ENCODE results near the gene AKR1C2.
"Not testable (repeated sequence)": the region's sequence is repeated elsewhere in the genome, so short reads cannot be mapped to it uniquely, and the experiment has no call there.

The AKR1C2 gene

DNA sequence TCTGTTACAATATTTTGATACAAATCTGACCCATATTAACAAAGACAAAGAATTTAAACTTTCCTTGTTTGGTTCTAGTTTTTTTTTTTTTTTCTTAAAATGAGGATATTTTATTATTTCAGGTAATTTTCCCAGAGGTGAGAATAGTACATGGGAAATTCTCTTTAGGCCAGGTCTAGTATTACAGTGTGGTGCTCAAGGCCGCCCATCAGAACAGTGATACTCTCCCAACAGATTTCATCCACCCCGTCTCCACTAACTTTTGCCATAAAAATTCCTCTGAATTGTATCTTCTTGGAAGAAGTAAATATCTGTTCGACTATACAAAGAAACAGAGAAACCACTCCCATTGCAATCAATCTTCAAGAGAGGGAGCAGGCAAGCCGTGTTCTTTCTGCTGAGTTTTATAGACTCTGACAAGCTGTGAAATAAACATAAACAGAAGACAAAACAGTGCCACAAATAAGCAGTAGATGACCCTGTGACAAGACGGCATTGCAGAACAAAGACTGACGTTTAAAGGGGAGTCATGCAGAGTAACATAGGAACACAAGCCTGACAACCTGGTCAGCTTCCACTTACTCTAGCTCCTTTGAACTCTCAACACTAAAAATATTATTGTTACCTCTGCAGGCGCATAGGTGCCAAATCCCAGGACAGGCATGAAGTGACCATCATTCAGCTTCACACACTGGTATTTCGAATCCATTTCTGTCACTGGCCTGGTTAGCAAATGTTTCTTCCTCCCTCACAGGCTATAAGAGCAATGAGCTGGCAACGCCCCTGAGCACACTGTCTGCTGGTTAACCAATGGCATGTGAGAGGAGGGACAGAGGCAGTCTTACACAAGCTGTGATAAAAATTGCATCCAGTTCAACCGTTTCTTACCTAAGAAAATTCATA, at the start of gene AKR1C2:
Gene AKR1C2 (minus strand): TSS at position 731 of the 903 bp plus-strand sequence. CDS start 22 bp downstream, at position 709.
- H3K27ac ChIP-seq (ENCODE audit: low read depth, low read length); H3K4me2 ChIP-seq (ENCODE audit: low read length); H3K4me3 ChIP-seq (ENCODE audit: low read length): not testable (repeated sequence)

DNA sequence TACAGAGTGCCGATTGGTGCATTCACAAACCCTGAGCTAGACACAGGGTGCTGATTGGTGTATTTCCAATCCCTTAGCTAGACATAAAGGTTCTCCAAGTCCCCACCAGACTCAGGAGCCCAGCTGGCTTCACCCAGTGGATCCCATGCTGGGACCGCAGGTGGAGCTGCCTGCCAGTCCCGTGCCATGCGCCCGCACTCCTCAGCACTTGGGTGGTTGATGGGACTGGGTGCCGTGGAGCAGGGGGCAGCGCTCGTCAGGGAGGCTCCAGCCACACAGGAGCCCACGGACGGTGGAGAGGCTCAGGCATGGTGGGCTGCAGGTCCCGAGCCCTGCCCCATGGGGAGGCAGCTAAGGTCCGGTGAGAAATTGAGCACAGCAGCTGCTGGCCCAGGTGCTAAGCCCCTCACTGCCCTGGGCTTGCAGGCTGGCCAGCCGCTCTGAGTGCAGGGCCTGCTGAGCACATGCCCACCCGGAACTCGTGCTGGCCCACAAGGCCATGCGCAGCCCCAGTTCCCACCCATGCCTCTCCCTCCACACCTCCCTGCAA, 49.4 kb upstream of the AKR1C2 start:
- H3K4me1 ChIP-seq (ENCODE audit: control insufficient read depth, low read length); H3K79me2 ChIP-seq (ENCODE audit: control insufficient read depth, low read length); H3K27ac ChIP-seq (ENCODE audit: low read depth, low read length); H3K4me2 ChIP-seq (ENCODE audit: low read length); H3F3A ChIP-seq (ENCODE audit: control insufficient read depth, insufficient read depth); H3K27me3 ChIP-seq (ENCODE audit: control insufficient read depth, low read length); H3K9me2 ChIP-seq (replicated peaks; ENCODE audit: control insufficient read depth, low read length); H3K36me3 ChIP-seq (ENCODE audit: control insufficient read depth, low read length); H3K9me3 ChIP-seq (ENCODE audit: control insufficient read depth, insufficient read depth, low read length); H3K4me3 ChIP-seq (ENCODE audit: low read length); H4K20me1 ChIP-seq (ENCODE audit: control insufficient read depth, insufficient read depth, low read depth, low read length): not testable (repeated sequence)

More for the DNA sequence above, at the start of gene AKR1C2:
- H4K20me1 ChIP-seq (ENCODE audit: control insufficient read depth, insufficient read depth, low read depth, low read length); H3K4me1 ChIP-seq (ENCODE audit: control insufficient read depth, low read length); H3F3A ChIP-seq (ENCODE audit: control insufficient read depth, insufficient read depth); H3K27me3 ChIP-seq (ENCODE audit: control insufficient read depth, low read length); H3K36me3 ChIP-seq (ENCODE audit: control insufficient read depth, low read length); H3K9me3 ChIP-seq (ENCODE audit: control insufficient read depth, insufficient read depth, low read length); H3K9me2 ChIP-seq (replicated peaks; ENCODE audit: control insufficient read depth, low read length); H3K79me2 ChIP-seq (ENCODE audit: control insufficient read depth, low read length): not testable (repeated sequence)

DNA sequence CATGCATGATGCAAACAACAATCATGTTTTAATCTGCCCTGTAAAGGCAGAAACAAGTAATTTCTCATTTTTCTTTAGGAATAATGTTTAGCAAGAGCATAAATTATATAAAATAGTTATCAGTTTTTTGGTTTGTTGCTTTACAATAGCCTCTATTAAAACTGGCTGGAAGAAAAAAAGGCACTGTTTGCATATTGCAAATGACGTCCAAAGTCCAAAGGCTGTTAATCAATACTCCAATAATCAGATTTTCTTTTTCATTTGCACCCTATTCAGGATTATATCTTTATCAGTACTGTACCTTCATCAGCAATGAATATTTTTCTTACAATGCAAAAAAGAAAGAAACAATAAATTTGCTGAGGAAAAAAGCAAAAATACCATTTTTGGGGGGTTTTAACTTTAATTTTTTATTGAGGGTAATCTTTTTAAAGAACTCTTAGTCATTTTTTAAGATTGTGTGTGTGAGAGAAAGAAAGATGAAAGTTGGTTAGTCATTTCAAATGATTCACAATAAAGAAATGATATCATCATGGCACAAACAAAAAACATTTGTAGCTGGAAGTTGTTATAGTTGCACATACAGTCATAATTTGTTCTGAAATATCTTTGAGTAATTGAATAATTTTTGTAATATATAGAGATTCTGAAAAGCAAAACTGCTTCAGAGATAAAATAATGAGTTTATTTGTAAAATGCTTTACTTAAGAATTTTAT, 44.4 kb upstream of the AKR1C2 start:
- no peaks in the 10 kb centered on the region for H3F3A ChIP-seq (ENCODE audit: control insufficient read depth, insufficient read depth)
- no peaks in the 10 kb centered on the region for H4K20me1 ChIP-seq (ENCODE audit: control insufficient read depth, insufficient read depth, low read depth, low read length)
- H3K4me1 ChIP-seq (ENCODE audit: control insufficient read depth, low read length): no peaks in the 10 kb centered on the region
- H3K4me3 ChIP-seq (ENCODE audit: low read length): no peak overlapping the region
- no peaks in the 10 kb centered on the region for H3K9me3 ChIP-seq (ENCODE audit: control insufficient read depth, insufficient read depth, low read length)
- no peak overlapping the region for H3K4me2 ChIP-seq (ENCODE audit: low read length)
- H3K36me3 ChIP-seq (ENCODE audit: control insufficient read depth, low read length): no peaks in the 10 kb centered on the region
- H3K27me3 ChIP-seq (ENCODE audit: control insufficient read depth, low read length): no peaks in the 10 kb centered on the region
- no peak for TF ChIP-seq EZH2phosphoT487 (IDR thresholded peaks at IDR 0.05; ENCODE audit: borderline replicate concordance, low read length)
- TF ChIP-seq, protein P1, sequence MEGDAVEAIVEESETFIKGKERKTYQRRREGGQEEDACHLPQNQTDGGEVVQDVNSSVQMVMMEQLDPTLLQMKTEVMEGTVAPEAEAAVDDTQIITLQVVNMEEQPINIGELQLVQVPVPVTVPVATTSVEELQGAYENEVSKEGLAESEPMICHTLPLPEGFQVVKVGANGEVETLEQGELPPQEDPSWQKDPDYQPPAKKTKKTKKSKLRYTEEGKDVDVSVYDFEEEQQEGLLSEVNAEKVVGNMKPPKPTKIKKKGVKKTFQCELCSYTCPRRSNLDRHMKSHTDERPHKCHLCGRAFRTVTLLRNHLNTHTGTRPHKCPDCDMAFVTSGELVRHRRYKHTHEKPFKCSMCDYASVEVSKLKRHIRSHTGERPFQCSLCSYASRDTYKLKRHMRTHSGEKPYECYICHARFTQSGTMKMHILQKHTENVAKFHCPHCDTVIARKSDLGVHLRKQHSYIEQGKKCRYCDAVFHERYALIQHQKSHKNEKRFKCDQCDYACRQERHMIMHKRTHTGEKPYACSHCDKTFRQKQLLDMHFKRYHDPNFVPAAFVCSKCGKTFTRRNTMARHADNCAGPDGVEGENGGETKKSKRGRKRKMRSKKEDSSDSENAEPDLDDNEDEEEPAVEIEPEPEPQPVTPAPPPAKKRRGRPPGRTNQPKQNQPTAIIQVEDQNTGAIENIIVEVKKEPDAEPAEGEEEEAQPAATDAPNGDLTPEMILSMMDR (IDR thresholded peaks at IDR 0.05; ENCODE audit: low read depth, low read length, poor library complexity, severe bottlenecking): no peak
- no peaks in the 10 kb centered on the region for H3K79me2 ChIP-seq (ENCODE audit: control insufficient read depth, low read length)
- H3K27ac ChIP-seq (ENCODE audit: low read depth, low read length): no peak overlapping the region
- H3K9me2 ChIP-seq (replicated peaks; ENCODE audit: control insufficient read depth, low read length): no peaks in the 10 kb centered on the region

DNA sequence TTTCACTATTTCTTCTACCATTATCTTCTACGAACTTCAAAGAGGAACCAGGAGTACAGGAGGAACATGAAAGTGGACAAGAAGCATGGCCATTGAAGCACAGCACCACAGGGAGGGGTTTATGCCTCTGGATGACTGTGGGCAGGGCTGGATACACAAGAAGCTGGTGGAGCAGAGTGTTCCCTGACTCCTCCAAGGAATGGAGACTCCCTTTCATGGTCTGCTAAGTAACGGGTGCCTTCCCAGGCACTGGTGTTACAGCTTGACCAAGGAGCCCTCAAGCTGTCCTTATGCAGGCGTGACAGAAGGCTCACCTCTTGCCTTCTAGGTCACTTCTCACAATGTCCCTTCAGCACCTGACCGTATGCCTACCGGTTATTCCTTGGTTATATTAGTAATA, 43.4 kb upstream of the AKR1C2 start:
- not testable (repeated sequence) for H3K9me2 ChIP-seq (replicated peaks; ENCODE audit: control insufficient read depth, low read length); H3K27me3 ChIP-seq (ENCODE audit: control insufficient read depth, low read length); H3K4me3 ChIP-seq (ENCODE audit: low read length); H3K36me3 ChIP-seq (ENCODE audit: control insufficient read depth, low read length); H3K27ac ChIP-seq (ENCODE audit: low read depth, low read length); H4K20me1 ChIP-seq (ENCODE audit: control insufficient read depth, insufficient read depth, low read depth, low read length); H3K79me2 ChIP-seq (ENCODE audit: control insufficient read depth, low read length); H3K9me3 ChIP-seq (ENCODE audit: control insufficient read depth, insufficient read depth, low read length); H3F3A ChIP-seq (ENCODE audit: control insufficient read depth, insufficient read depth); H3K4me2 ChIP-seq (ENCODE audit: low read length); H3K4me1 ChIP-seq (ENCODE audit: control insufficient read depth, low read length)

All from DOHH2 (cell line).